Neural progenitor cell (in vitro differentiated cells): ENCODE data around the gene CCDC149.

ENCODE experiments used
- CTCF ChIP-seq: fragments of 200-600 bp; sonication (generic); IDR thresholded peaks from 2 replicates; pipeline ENCODE4 v1.5.1; 2017; ENCODE audit warnings: antibody characterized with exemption, mild to moderate bottlenecking
- EZH2 ChIP-seq: fragments of 200-600 bp; sonication (generic); IDR thresholded peaks from 2 replicates; pipeline ENCODE4 v1.6.1; 2017; ENCODE audit warnings: antibody characterized with exemption, mild to moderate bottlenecking, moderate library complexity

- TF ChIP-seq CTCF, result no peak
- TF ChIP-seq EZH2, result no peak
Observed at GRCh38 chr4:24794051-24794450, 118.8 kb downstream of the CCDC149 start.
